Limb (tissue), 2 donors: ENCODE measurements around the gene FOXP3.
A peak's percentile ranks its signal among the peaks of the same experiment; 100 is the strongest.
"Not testable (repeated sequence)": the region's sequence is repeated elsewhere in the genome, so short reads cannot be mapped to it uniquely, and the experiment has no call there.

ENCODE experiments used
- DNase-seq, 2 donors: peaks; one replicate each; pipeline ENCODE4 v3.0.0-alpha.2; 2016; ENCODE audit errors: extremely low spot score in 2 of 2

The FOXP3 gene

GRCh38 chrX:49264460-49264859 is at the start of gene FOXP3:
TSS of gene FOXP3 (minus strand) at chrX:49264710. CDS start at chrX:49258505, 6,205 bp downstream.
- no peak for DNase-seq

- no peak for DNase-seq
Measured at GRCh38 chrX:49312176-49312575, 47.7 kb upstream of the FOXP3 start.

GRCh38 chrX:49310371-49310770 is 45.9 kb upstream of the FOXP3 start:
- no peak for DNase-seq

- DNase-seq: peak in 1 of 2 donors; percentile 13
Measured at GRCh38 chrX:49309401-49309981, 45.0 kb upstream of the FOXP3 start.

GRCh38 chrX:49308604-49309269 is 44.2 kb upstream of the FOXP3 start:
- no peak for DNase-seq

- DNase-seq: not testable (repeated sequence)
Measured at GRCh38 chrX:49307775-49308174, 43.3 kb upstream of the FOXP3 start.

- DNase-seq: no peak
Measured at GRCh38 chrX:49303346-49303745, 38.8 kb upstream of the FOXP3 start, which contains the start of gene GAGE10. TSS of gene GAGE10 (plus strand) at chrX:49303646. CDS start at chrX:49304860, 1,214 bp downstream.

- DNase-seq: no peak
Measured at GRCh38 chrX:49300703-49301102, 36.2 kb upstream of the FOXP3 start.

GRCh38 chrX:49299293-49299692 is 34.8 kb upstream of the FOXP3 start:
- not testable (repeated sequence) for DNase-seq

GRCh38 chrX:49292400-49293362 is 28.2 kb upstream of the FOXP3 start:
- DNase-seq: no peak

GRCh38 chrX:49291615-49292337 is 27.3 kb upstream of the FOXP3 start:
- DNase-seq: peak; percentile 23 to 69

- no peak for DNase-seq
Measured at GRCh38 chrX:49290215-49290614, 25.7 kb upstream of the FOXP3 start.

- no peak for DNase-seq
Measured at GRCh38 chrX:49287665-49288064, 23.2 kb upstream of the FOXP3 start.

- DNase-seq: no peak
Measured at GRCh38 chrX:49286581-49286980, 22.1 kb upstream of the FOXP3 start.

- no peak for DNase-seq
Measured at GRCh38 chrX:49286136-49286535, 21.6 kb upstream of the FOXP3 start.

- no peak for DNase-seq
Measured at GRCh38 chrX:49284212-49284611, 19.7 kb upstream of the FOXP3 start.

- DNase-seq: peak in 1 of 2 donors; percentile 1
Measured at GRCh38 chrX:49282647-49283011, 18.1 kb upstream of the FOXP3 start.

- no peak for DNase-seq
Measured at GRCh38 chrX:49278081-49278480, 13.6 kb upstream of the FOXP3 start.

GRCh38 chrX:49277535-49277830 is 13.0 kb upstream of the FOXP3 start:
- no peak for DNase-seq

GRCh38 chrX:49276671-49277534 is 12.4 kb upstream of the FOXP3 start:
- DNase-seq: no peak

- DNase-seq: no peak
Measured at GRCh38 chrX:49276207-49276606, 11.7 kb upstream of the FOXP3 start.
